GM18502 (cell line): ENCODE measurements around the gene NELL1.
A peak's percentile ranks its signal among the peaks of the same experiment; 100 is the strongest.

Source experiments
- ATAC-seq: cut with Tn5 transposase; IDR thresholded peaks from one replicate; pipeline ENCODE4 v1.9.1; 2021; ENCODE audit warnings: mild to moderate bottlenecking; ENCODE audit not compliant: unreplicated experiment, poor library complexity

The NELL1 gene

DNA sequence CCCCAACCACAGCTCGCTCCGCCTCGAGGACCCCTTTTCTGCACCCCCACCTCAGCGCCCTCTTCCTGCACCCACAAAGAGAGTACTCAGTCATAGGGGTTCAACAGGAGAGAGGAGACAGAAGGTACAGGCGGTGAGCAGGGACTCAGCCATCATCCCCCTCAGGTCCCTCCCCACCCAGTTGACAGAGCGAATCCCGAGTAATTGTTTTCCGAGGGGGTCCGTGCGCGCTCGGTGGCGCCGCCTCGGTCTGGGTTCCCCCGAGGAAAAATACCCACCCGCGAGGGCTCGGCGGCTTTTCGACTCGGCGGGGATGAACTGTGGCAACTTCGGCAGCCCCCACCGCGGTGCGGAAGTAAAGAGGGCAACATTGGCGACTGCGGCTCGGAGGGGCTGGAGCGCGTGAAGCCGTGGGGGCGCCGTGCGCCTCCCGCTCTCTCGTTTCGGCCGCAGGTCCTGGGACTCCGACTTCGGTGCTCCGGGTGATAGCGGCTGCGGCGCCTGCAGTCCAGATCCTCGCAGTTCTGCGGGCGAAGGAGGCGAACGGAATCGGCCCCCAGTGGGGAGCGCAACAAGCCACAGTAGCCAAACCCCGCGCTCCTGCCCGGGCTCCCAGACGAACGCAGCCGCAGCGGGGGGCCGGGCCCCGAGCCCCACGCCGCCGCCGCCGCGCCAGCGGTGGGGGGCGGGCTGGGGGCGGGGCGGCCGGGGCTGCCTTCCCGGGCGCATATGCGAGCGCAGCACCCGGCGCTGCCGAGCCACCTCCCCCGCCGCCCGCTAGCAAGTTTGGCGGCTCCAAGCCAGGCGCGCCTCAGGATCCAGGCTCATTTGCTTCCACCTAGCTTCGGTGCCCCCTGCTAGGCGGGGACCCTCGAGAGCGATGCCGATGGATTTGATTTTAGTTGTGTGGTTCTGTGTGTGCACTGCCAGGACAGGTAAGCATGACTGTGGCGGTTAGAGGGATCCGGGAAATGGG lies at the start of gene NELL1:
TSS of gene NELL1 (plus strand) at position 743 of the 976 bp plus-strand sequence.
- no peak for ATAC-seq

DNA sequence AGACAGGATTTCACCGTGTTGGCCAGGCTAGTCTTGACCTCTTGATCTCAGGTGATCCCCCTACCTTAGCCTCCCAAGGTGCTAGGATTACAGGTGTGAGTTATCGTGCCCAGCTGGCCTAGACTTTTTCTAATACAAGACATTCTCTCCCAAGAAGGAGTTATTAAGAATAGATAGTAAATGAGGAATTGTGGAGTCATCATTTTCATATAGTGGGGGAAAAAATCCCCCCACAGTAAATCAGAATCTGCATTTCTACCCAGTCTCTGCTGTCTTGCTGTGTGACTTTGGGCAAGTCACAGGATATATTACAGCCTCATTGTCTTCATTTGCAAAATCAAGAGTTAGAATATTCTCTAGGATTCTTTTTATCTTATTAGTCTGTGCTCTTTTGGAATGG lies 48.4 kb upstream of the NELL1 start:
- no peak for ATAC-seq

DNA sequence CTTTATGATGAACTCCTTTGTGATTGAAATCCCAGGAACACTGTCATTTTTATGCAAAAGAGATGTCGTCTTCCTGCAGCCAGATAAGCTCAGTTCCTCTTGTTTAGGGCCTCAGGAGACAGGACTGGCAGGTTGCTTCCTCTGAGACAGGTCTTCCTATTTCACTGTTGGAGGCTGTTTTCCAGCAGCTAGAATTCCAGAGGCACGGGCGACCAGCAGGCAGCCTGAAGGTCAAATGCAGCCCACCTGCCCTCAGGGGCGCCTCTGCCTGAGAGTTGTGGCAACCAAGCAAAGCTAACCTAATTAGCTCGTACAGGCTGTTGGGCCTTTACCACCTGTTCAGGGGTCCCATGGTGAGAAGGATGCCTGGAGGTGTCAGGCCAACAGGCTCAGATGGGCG lies 47.7 kb upstream of the NELL1 start:
- ATAC-seq = no peak

DNA sequence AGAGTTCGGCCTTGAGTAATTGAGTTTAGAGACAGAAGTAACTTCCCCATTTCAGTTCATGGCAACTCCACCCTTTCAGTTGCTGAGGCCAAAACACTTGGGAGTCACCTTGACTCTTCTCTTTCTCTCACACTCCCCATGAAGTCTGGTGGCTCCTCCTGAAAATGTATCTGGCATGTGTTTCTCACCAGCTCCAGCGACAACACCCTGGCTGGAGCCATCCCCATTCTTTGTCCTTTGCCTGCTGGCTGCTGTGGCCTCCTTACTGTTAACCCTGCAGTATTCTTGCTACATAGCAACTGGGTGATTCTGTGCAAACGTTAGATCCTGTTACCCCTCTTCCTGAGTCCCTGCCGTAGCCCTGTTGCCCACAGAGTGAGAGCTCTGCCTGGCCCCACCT lies 46.1 kb upstream of the NELL1 start:
- no peak for ATAC-seq

DNA sequence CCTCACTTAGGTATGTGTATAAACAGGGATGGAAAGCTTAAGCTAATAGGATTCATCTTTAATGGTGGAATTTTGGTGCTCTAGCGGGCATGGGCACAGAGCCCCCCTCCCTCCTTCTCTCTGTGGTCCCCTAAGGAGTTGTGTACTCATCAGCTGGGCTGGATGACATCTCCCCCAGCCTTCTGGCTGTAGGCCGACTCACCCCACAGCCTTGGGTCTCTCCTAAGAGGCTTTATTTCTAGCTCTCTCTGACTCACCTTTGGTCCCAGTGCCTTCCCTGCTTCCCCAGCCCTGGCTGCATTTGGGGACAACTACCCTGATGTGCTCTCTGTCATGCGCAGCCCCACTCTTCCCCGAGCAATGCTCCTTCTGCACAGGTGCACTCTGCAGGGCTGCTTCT lies 43.1 kb upstream of the NELL1 start:
- ATAC-seq = no peak

DNA sequence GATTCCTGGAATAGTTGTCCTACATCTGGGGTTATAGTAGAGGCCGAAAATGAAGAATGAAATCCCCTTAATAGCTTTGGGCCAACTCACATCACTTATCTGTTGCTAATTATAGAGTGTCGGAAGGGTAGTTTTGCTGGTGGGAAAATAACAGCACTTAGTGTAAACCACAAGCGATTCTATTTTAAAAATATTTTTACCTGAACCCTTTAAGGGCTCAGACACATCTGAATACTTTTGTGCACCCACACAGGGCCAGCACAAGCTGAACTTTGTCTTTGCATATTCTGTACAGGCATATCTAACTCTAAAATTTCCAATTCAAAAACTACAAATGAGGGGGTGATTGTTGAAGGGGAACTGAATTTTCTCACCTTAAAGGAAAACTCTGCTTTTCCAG lies 42.4 kb upstream of the NELL1 start:
- no peak for ATAC-seq

DNA sequence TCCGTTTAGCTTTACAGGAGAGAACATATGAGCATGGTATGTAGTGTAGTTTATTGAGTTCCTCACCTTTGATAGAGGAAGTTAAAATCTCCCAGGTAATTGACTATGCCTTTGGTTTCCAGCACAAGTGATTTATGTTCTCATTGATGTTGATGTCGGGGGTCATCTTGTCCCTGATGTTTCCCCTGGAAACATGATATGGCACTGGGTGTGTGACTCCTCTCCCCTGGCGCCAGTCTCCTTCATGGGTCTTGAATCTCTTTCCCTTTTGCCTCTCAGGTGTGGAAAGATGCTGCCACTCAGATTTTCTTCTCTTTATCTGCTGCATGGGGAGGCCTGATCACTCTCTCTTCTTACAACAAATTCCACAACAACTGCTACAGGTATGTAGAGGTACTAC lies 41.7 kb upstream of the NELL1 start:
- ATAC-seq = no peak

DNA sequence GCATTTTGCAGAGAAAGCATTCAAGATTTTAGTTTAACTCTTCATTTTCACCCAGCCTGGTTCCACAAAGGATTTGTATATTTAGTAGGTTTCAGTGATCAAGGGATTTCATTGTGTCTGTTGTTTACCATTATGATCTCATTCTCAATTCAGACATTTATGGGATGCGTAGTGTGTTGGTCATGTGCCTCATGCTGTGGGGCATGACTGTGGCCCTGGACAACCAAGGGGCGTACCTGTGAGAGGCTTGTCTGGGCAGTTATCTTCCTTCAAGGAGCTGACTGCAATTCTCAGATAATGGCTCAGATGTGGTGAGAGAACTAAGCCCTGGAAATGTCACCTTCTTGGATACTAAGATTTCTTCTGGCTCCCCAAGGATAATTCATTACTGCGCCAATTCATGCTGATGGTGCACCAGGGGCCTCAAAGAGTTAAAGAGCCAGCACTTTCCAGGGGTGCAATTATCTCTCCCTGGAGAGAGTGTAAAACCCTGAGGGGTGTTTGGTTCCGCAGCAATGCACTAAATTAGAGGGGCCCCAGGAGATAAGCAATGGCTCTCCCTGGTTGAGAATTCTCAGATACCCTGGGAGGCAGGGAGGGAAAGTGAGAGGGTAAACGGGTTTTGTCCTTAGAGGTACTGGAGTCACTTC lies 37.7 kb upstream of the NELL1 start:
- ATAC-seq = no peak

DNA sequence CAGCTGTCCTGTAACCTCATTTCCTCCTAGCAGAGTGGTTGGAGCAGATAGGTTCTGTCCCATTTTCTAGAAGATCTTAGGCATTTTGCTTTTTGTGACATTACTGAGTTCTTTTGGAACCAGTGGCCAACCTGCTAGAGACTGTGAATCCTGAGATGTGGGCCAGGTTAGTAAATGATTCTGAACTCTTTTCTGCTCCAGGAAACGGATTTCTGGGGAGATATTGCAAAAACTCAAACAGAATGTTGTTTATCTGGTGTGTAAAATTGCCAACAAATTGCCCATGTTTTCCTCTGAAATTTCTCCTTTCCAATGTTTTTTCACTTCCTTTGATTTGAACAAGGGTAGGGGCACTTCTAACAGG lies 37.2 kb upstream of the NELL1 start:
- ATAC-seq = no peak

DNA sequence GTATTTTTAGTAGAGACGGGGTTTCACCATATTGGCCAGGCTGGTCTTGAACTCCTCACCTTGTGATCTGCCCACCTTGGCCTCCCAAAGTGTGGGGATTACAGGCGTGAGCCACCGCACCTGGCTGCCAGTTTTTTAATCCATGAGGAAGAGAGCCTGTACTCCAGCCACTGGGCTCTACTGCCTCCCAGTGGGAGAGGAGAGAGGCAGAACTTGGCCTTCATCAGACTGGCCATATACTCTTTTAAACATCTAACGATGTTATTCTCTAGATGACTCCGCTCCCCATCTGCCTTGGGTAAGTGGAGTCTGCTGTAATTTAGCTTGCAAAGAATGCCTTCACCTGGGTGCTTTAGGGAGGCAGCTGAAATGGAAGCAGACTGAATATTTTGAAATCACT lies 35.3 kb upstream of the NELL1 start:
- ATAC-seq = no peak

DNA sequence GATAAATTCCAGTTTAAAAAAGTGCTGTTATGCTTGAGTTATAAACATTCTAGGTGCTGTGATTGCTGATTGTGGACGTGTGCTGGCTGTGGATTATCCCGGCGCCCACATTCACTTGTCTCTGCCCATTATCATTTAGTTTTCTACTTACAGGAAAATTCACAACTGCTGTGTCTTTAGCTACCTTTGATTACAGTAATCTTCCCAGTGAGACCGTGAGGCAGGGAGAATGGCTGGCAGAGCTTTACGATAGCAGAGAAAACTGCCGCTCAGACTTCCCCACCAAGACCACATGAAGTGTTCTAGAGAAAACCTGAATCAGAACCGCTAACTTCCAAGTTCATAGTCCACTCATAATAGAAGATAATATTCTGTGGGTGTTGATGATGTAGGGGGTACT lies 34.6 kb upstream of the NELL1 start:
- no peak for ATAC-seq

DNA sequence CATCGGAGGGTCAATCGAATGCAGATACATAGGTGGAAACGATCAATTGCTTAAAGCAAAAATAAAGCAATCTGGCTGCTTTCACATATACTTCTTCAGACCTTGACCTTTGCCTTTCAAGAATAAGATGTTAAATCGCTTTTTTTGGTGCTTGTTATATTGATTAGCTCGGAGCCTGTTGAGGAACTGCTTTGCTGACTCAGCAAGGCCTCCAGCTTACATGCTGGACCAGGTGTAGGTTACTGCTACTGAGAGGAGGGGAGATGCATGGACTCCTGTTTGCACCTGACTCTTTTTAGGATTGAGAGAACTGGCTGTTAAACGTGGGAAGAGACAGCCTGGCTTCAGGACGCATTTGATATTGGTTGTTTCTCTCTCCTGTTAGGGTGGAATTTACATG lies 31.3 kb upstream of the NELL1 start:
- ATAC-seq = no peak

DNA sequence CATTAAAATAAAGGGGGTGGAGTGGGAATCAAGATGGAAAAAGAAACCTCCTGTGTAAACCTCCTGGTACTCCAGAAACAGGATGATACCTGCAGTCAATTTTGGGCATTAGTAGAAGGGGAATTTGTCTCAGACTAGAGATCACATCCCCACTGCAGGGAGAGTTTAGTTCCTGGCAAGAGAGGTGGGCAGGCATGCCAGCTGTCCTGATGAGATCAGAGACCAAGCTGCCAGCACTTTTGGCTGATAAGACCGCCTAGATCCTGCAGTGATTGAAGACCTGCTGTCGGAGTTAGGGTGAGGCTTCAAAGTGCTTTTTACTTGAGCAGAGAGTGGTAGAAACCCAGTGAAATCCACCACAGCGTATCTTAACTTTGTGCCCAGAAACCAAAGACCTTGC lies 29.7 kb upstream of the NELL1 start:
- no peak for ATAC-seq

DNA sequence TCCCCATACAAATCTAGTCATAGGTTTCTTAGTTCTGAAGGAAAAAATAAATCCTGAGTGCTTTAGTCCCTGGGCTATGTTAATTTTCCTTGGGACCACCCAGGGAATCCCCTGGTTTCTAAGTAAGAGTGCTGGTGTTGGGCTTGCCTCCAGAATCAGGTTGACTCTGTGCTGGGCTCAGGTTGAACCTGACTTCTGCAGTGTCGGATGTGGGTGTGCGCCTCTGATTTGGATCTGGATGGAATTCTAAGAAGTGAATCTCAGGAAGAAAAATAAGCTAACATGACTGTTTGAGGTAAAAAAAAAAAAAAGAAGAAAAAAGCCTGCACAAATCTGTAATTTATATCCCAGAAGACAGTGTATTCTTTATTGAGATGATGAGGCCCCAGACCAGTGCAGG lies 29.0 kb upstream of the NELL1 start:
- ATAC-seq = no peak

DNA sequence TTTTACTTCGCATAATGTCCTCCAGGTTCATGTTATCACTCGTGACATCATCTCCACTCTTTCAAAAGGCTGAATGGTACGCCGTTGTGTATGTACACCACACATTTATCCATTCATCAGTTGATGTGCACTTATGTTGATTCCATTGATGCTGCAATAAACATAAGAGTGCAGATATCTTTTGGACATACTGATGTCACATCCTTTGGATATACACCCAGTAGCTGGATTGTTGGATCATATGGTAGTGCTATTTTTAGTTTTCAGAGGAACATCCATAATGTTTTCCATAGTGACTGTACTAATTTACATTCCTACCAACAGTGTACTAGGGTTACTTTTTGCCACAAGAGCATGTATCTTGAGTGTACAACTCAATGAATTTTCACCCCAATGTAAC lies 25.0 kb upstream of the NELL1 start:
- no peak for ATAC-seq

DNA sequence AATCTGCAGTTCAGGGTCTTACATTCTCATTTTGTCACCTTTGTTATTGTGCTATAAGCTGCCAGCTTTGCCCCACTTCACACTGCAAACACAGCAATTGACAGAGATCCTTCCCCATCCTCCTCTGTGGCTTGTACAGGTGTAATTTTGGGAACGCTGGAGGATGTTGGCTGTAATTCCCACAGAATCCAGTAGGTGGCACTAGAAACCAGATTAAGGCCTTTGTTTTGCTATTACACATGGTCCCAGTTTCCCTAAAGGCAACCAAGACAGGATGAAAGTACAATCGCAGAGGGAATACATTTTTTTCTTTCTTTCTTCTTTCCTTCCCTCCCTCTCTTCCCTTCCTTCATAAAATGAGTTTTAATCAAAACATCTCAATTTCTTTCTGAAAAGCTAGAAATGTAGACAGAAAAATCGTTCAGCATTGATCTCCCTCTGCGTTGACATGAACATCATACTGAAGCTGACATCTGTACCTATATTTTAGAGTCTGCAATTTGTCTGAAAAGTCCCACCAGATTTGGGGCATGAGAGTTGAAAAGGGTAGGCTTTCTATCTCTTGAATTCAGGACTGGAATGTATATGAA lies 21.3 kb upstream of the NELL1 start:
- peak; percentile 88 for ATAC-seq

DNA sequence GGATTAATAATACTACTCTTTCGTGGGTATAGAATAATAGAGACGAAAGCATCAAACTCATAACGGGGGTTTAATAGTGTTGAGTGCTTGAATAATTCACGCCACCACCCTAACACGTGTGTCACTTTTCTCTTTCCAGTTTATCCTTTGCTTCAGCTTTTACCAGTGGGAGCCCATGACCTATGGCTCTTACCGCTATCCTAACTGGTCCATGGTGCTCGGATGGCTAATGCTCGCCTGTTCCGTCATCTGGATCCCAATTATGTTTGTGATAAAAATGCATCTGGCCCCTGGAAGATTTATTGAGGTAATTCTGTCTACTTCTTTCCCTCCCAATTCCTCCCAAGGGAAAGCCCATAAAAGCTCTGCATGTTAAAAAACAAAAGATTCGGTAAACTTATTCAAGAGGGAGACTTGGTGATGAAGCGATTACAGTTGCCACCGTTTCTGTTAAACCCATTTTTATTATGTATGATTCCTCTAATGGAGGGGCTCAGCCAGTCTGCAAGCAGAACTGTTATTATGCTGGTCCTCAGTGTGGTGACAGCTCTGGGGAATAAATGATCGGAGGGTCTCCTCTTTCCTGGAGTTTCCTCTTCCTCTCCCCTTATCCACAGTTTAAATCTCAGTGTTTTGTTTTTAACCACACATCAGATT lies 17.1 kb upstream of the NELL1 start:
- ATAC-seq = no peak

DNA sequence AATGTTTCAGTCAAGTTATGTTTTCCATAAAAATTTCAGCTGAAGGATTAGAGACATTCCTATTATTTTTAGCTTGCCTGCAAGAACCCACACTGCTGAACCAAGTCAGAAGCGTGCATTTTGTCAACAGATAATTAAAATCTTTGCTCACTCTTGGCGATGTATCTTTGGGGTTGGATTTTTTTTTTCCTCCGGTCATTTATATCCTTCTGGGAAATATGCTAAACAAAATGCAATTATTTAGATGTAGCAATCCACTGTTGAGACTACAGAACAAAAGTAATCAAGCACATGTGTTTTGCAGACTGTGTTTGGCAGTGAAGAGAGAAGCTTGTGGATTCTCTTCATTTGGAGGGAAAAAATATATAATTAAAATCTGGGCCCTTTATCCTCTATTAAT lies 15.3 kb upstream of the NELL1 start:
- no peak for ATAC-seq

DNA sequence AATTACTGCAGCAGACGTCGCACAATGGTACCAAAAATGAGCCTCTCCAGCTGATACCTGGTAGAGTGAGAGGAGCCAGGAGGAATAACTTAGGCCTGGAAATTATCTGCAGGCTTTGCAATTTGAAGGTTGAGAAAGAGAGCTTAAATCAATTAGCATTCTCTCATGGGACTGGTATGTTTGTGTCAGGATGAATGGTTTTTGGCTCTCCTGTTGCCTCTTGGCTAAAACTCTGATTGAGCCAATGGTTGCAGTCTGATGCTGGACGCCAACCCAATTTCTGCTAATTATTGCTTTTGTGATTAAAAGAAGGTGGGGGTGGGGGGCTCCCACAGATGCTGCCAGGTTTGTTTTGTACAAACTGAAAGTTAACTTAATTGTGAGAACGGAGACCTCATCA lies 12.5 kb upstream of the NELL1 start:
- ATAC-seq = no peak

DNA sequence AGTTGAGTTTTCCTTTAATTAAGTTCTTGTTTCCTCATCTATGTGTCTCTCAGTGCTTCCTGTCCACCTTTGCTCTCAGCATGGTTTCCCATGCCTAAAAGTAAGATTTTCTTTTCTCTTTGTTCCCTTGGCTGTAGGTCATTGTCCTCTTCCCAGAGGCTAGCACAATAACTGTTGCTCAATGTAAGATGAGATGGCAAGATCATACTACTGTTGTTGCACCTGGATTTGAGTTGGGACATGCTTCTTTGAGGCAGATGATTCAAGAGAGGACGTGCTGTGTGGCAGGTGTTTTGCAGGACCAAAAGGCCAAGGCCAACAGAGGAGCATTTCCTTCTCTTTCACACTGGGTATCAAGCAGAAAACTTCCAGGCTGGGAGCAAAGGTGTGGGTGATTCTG lies 11.3 kb upstream of the NELL1 start:
- no peak for ATAC-seq

DNA sequence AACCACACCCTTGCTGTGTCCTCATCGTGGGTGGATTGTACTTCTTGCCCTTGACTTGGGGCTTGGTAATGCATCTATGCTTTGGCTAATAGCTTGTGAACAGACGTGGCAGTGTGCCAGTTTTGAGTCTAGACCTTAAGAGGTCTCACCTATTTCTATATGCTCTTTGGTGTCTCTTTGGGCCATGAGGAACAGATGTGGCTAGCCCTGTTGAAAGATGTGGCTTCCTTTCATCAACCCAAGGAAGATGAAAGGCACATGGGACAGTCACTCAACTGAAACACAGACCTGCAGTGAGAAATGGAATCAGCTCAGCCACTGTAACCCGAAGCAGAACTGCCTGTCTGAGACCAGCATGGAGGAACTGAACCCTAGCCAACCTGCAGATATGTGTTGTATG lies 7.9 kb upstream of the NELL1 start:
- no peak for ATAC-seq
